Dermis blood vessel endothelial cell (primary cell): ENCODE results near the gene CAMK1D. TPM values are rescaled to one million over a fixed set of nuclear protein-coding genes. Genes with fewer than 3 reads are reported as not detected.

Experiments used
- DNase-seq: peaks from one replicate; pipeline ENCODE4 v3.0.0; 2010
- total RNA-seq: library from RNA; depleted of rRNA; stranded (reverse); fragments of >200 nt; gene quantifications from 2 replicates; pipeline ENCODE4 v1.2.3, GENCODE V29; 2014

The CAMK1D gene
- total RNA-seq, 1 donor from 2014 or later: 0.85 TPM

- DNase-seq: no peak
These were observed 56.3 kb downstream of the CAMK1D start for GRCh38 chr10:12405342-12406320.

- no peak for DNase-seq
These were observed 57.5 kb downstream of the CAMK1D start for GRCh38 chr10:12406764-12407400.

DNA sequence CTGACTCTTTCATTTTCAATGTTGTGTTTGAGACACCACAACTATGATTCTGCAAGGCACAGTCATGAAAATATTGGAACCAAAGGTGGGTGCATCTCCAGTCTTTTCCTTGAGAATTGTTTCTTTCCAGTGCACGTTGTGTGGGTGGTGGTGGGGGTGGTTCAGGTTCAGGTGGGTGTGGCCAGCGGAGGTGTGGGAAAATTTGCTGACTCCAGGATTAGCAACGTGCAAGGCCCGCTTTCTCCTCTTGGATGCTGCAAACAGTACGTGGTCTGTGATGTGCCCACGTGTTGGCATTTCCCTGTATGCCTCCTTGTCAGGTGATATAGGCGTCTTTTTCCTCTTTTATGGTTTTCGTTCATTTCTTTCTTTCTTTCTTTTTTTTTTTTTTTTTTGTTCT is 59.1 kb downstream of the CAMK1D start:
- no peak for DNase-seq

- no peak for DNase-seq
These were observed 59.8 kb downstream of the CAMK1D start for GRCh38 chr10:12409161-12409560.

DNA sequence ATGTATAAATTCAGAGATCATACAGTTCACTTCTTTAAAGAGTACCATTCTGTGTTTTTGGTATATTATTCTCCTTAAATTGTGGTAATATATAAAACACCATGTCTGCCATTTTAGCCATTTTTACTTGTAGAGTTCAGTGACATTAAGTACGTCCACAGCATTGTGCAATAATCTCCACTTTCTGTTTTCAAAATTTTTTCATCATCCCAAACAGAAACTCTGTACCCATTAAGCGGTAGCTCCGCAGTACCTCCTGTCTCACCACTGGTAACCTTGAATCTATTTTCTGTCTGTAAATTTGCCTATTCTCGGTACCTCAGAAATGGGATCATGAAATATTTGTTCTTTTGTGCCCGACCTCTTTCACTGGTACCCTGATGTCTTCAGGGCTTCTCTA is 60.3 kb downstream of the CAMK1D start:
- no peak for DNase-seq

DNA sequence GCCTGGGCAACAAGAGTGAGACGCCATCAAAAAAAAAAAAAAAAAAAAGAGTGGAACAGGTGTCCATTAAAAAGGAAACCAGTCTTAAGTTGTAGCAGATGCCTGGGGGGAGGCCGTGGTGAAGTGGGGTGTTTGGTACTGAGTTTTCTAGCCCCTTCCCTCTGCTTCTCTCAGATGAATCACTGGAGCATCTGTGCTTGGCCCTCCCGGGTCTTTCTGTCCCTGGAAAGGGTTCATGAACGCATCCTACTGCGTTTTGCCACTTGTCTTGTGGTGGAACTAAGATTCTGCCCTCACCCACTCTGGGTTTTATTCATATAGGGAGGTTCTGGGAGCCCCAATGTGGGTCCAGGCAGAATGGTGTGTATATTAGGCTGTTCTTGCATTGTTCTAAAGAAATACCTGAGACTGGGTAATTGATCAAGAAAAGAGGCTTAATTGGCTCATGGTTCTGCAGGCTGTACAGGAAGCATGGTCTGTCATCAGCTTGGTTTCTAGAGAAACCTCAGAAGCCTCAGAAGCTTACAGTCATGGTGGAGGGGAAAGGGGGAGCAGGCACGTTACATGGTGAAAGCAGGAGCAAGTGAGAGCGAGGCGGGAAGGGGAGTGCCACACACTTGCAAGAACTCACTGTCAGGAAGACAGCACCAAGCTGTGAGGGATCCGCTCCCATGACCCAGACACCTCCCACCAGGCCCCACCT is 63.5 kb downstream of the CAMK1D start:
- DNase-seq: no peak

DNA sequence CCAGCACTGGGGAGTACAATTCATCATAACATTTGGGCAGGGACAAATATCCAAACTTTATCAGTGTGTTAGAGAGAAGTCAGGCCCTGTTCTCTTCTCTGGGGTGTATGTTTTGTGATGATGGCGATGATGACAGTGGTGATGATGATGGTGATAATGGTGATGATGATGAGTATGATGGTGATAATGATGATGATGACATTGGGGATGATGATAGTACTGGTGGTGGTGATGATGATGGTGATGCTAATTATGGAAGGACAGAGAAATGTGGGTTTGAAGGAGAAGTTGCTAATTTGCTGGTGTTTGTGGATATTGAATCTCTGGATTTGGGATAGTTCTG is 64.0 kb downstream of the CAMK1D start:
- DNase-seq: no peak

DNA sequence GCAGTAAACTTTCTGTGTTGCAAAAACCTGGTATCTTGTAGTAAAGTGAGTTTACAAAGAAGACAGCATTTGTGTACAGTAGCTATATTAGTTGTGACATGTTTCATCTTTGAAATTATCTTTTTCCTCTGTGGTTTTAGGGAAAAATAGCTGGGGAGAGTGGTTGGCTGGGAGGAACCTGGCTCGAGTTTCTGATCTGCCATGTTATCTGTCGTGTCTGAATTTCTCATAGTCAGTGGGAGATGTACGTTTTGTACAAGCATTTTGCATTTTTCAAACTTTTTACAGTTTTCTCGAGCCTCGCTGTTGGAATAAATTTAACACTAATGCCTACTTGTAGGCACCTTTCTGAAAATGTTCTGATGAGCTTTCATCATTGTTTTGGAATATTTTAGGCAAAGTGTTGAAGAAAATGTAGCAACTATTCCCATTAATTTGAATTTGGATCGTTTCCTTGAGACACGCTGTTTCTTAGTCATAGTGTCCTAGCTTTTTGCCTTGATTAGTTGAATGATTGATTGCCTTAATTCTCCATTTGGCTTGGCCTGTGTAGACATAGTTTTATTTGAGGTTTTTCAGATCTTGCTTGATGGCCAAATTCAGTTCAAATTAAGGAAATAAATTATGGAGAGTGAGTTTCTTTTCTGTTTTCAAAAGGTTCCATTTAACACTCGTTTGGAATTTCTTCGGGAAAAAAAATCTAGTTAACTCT is 65.1 kb downstream of the CAMK1D start:
- DNase-seq: no peak

DNA sequence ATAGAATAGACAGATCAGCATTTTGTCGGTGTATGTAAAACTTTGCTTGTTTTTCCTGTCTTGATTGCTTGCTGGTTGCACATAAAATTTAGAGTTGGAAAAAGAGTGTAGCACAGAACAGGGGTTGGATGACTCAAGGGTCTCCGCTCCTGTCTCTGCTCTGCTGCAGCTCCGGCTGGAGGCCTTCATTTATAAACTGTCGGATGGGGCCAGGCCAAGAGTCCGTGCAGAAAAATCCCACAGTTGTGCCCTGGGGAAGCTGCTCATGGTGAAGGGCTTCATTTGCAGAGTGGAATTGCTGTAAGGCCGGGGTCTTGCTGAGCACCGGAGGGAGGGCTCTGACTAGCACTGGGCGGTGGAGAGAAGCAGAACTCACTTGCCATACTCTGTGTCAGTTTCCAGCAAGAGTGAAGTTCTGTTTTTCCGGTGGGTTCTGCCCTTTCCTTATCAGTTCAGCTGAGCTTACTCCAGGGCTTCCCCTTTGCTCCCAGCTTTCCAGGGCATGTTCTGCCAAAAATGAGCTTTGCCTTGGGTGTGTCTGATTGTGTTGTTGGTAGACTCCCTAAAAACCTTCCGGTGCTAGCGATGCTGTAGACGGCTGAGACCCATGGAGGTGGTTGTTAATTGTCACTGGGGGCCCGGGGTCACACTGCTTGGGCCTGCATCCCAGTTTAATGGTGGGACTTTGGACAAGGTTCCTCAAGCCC is 67.2 kb downstream of the CAMK1D start:
- DNase-seq: no peak

- DNase-seq: no peak
These were observed 68.0 kb downstream of the CAMK1D start for GRCh38 chr10:12417331-12417730.

DNA sequence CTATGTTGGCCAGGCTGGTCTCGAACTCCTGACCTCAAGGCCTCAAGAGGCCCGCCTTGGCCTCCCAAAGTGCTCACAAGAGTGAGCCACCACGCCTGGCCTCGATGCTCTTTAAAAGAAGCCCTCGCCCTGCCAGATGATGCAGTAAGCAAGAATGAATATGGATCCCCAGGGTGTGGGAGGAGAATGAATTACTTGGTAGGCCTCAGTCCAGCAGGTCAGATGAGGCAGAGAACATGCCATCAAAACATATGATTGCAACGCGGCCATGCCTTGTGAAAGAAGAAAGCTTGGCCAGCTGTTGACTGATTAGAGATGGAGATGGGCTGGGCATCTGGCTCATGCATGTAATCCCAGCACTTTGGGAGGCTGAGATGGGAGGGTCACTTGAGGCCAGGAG is 68.7 kb downstream of the CAMK1D start:
- no peak for DNase-seq

DNA sequence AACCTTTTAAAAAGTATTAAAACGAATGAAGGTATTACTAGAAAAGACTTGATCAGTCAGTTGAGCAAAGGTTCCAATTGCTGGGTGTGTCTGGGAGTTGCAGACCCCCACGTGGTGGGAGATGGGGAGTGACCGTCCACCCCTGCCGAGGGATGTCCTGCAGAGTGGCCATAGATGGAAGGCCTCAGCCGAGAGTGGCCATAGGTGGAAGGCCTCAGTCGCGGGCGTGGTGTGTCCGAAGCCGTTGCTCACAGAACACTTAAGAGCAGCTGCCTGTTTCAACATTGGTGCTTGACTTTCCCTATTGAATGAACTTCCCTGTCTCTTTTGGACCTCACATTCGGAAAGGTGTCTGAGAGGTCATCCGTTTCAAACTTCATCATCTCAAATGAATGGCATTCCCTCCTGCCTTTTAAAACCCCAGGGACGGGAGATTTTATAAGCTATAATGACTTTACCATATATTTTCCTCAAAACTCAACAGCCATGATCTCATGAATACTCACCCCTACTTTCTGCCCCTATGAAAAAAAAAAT is 69.4 kb downstream of the CAMK1D start:
- no peak for DNase-seq

- DNase-seq: peak; percentile 53
These were observed 70.0 kb downstream of the CAMK1D start for GRCh38 chr10:12419262-12419847.

DNA sequence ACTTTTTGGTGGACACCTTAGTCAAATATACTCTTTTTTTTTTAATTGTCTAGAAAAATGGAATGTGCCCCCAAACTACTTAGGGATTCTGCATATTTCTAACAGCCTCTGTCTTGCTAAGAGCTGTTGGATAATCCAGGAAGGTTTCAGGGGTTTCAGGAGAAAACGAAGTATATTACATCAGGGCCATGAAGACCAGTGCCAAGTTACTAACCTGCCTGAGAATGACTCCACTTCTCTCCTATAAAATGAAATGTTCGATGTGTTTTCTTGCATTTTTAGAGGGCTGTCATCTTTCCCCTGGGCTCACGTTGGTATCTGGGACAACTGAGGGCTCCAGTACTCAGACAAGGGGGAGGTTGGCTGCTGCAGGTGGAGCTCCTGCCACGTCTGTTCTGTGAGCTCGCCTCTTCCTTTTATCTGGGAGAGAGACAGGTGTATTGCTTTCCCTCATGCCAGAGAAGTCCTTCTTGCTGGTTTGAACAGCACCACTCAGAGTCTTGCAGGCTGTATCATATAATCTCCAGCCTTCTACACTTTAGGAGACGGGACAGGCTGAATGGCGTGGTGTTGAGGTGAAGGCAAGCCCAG is 71.3 kb downstream of the CAMK1D start:
- DNase-seq: no peak

- DNase-seq: no peak
These were observed 72.8 kb downstream of the CAMK1D start for GRCh38 chr10:12422189-12422588.

GRCh38 chr10:12423896-12424295 is 74.5 kb downstream of the CAMK1D start:
- DNase-seq: no peak

GRCh38 chr10:12427276-12427675 is 77.9 kb downstream of the CAMK1D start:
- DNase-seq: no peak

DNA sequence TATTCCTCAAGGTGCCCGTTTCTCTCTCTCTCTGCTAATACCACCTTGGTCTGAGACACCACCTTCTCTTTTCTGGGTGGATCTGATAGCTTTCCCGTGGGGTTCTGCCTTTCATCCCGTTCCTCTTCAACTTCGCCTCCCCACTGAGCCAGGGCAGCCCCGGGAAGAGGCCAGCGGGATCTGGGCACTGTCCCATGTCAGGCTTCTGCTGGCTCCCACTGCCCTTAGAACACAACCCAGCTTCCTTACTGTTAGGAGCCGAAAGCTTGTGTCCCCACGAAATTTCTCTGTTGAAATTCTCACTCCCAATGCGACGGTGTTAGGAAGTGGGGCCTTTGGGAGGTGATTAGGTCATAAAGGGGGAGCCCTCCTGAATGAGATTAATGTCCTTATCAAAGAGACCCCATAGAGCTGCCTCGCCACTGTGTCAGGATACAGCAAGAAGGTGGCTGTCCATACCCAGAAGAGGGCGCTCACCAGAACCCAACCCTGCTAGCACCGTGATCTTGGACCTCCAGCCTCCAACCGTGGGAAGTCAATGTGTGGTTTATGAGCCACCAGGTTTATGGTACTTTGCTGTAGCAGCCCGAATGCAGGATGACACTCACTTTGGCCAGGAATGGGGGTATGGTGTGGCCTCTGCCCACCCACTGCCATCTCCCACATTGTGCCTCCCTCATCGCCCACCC is 79.2 kb downstream of the CAMK1D start:
- no peak for DNase-seq

GRCh38 chr10:12430406-12430982 is 81.1 kb downstream of the CAMK1D start:
- no peak for DNase-seq
